PC-9 (cell line): ENCODE results near the gene HPCA.

Experiments
- EZH2 ChIP-seq: fragments of 200-600 bp; sonication (generic); IDR thresholded peaks from 2 replicates; pipeline ENCODE4 v1.8.0; 2017; ENCODE audit warnings: antibody characterized with exemption, low read depth
- TF ChIP-seq, protein P1 (sequence below): fragments of 200-600 bp; sonication (generic); conservative IDR thresholded peaks from 2 replicates; pipeline ENCODE4 v1.6.1; 2017; ENCODE audit warnings: mixed run types, antibody characterized with exemption, mild to moderate bottlenecking, moderate library complexity

DNA sequence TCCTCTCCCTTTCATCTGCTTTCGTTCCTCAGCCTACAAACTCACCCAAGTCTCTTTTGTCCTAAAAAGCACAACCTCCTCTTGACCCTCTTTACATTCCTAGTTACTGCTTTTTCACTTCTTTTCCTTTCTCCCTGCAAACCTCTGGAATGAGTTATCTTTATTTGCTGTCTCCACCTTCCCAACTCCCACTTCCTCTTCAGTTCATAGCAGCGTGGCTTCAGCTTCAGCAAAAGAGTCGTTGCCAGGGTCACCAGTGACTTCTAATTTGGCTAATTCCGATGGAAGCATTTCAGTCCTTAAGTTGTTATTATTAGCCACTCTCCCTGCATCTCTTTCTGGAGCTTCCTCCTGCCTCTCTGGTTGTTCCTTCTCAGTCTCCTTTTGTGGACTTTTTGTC, 21.1 kb downstream of the HPCA start:
- TF ChIP-seq, protein P1, sequence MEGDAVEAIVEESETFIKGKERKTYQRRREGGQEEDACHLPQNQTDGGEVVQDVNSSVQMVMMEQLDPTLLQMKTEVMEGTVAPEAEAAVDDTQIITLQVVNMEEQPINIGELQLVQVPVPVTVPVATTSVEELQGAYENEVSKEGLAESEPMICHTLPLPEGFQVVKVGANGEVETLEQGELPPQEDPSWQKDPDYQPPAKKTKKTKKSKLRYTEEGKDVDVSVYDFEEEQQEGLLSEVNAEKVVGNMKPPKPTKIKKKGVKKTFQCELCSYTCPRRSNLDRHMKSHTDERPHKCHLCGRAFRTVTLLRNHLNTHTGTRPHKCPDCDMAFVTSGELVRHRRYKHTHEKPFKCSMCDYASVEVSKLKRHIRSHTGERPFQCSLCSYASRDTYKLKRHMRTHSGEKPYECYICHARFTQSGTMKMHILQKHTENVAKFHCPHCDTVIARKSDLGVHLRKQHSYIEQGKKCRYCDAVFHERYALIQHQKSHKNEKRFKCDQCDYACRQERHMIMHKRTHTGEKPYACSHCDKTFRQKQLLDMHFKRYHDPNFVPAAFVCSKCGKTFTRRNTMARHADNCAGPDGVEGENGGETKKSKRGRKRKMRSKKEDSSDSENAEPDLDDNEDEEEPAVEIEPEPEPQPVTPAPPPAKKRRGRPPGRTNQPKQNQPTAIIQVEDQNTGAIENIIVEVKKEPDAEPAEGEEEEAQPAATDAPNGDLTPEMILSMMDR, result no peak
- no peak for TF ChIP-seq EZH2
